ENCODE results near the gene CLEC4F. TPM values are rescaled to one million over a fixed set of nuclear protein-coding genes. Genes with fewer than 3 reads are reported as not detected.

The CLEC4F gene
- total RNA-seq, 1 donor from 2014 or later = not detected

- intact Hi-C loops (cut with micrococcal nuclease) = loop anchor here (5.0 kb wide), 4 partner anchors 66 to 466 kb away; partner anchors contain the start of gene FAM136A
- POLR2A ChIA-PET = interaction anchor here (1.0 kb wide), 1 partner anchor 45 kb away, joined by 3 read pairs; no protein-coding TSS in a partner anchor
- CTCF ChIA-PET = interaction anchor here (0.6 to 1.9 kb wide), 8 partner anchors 9 to 112 kb away, joined by 3 to 9 read pairs (median 3); partner anchors contain the start of gene FIGLA
- peak within 1 kb of the TSS; percentile 90 for H3K4me3 Mint-ChIP-seq
- H3K36me3 Mint-ChIP-seq (ENCODE audit: low read depth) = no peaks in the 10 kb centered on the region
- ATAC-seq (ENCODE audit: low read depth) = peak; percentile 69
- H3K4me1 Mint-ChIP-seq = peaks cover 24% of the 10 kb centered on the region
- TF ChIP-seq CTCF (IDR thresholded peaks at IDR 0.05) = no peak
- peak within 1 kb of the TSS; percentile 85 for H3K27ac Mint-ChIP-seq
- peaks cover under 1% of the 10 kb centered on the region for H3K9me3 Mint-ChIP-seq
- DNase-seq = peak; percentile 53
- peaks cover 16% of the 10 kb centered on the region for H3K27me3 Mint-ChIP-seq
Observed at GRCh38 chr2:70767699-70768589, 52.5 kb downstream of the CLEC4F start, which contains the start of gene ADD2. ADD2 (minus strand) TSS chr2:70768200; CDS start chr2:70706408, 61,792 bp downstream.

- Mint-ChIP-seq H3K27me3 (peaks cover 15% of the 10 kb centered on the region), H3K27ac (peak overlapping the region; percentile 85), H3K9me3 (no peaks in the 10 kb centered on the region), H3K4me1 (peaks cover 24% of the 10 kb centered on the region), H3K36me3 (ENCODE audit: low read depth) (no peaks in the 10 kb centered on the region), H3K4me3 (peak overlapping the region; percentile 90)
- ATAC-seq (ENCODE audit: low read depth) (peak; percentile 69), DNase-seq (peak; percentile 39)
- TF ChIP-seq CTCF (IDR thresholded peaks at IDR 0.05) = no peak
- ChIA-PET CTCF (interaction anchor here (0.7 to 1.9 kb wide), 5 partner anchors 8 to 111 kb away, joined by 3 to 9 read pairs (median 3); partner anchors contain the start of gene FIGLA), POLR2A (no interaction called here)
- intact Hi-C loops (cut with micrococcal nuclease) = loop anchor here (5.0 kb wide), 4 partner anchors 65 to 465 kb away; partner anchors contain the start of gene FAM136A
Observed at GRCh38 chr2:70767079-70767698, 53.2 kb downstream of the CLEC4F start.

- DNase-seq (no peak), ATAC-seq (ENCODE audit: low read depth) (no peak)
- Mint-ChIP-seq H3K4me1 (peaks cover 24% of the 10 kb centered on the region), H3K27me3 (peaks cover 15% of the 10 kb centered on the region), H3K36me3 (ENCODE audit: low read depth) (no peaks in the 10 kb centered on the region), H3K9me3 (no peaks in the 10 kb centered on the region), H3K27ac (peak overlapping the region; percentile 36), H3K4me3 (peak overlapping the region; percentile 86)
- no peak for TF ChIP-seq CTCF (IDR thresholded peaks at IDR 0.05)
- intact Hi-C loops (cut with micrococcal nuclease) = loop anchor here (5.0 kb wide), 4 partner anchors 64 to 464 kb away; partner anchors contain the start of gene FAM136A
- CTCF ChIA-PET = no interaction called here
- POLR2A ChIA-PET = no interaction called here
Observed at GRCh38 chr2:70766357-70767078, 53.9 kb downstream of the CLEC4F start.

GRCh38 chr2:70765507-70765906 is 54.9 kb downstream of the CLEC4F start:
- Mint-ChIP-seq H3K4me1 (peaks cover 24% of the 10 kb centered on the region), H3K27ac (no peak overlapping the region), H3K9me3 (no peaks in the 10 kb centered on the region), H3K4me3 (no peak overlapping the region), H3K36me3 (ENCODE audit: low read depth) (no peaks in the 10 kb centered on the region), H3K27me3 (peaks cover 10% of the 10 kb centered on the region)
- no peak for TF ChIP-seq CTCF (IDR thresholded peaks at IDR 0.05)
- ATAC-seq (ENCODE audit: low read depth) = no peak
- intact Hi-C loops (cut with micrococcal nuclease) = loop anchor here (5.0 kb wide), 4 partner anchors 63 to 463 kb away; partner anchors contain the start of gene FAM136A
- CTCF ChIA-PET = no interaction called here
- DNase-seq = no peak
- POLR2A ChIA-PET = no interaction called here

Data from activated B cell treated with CpG ODN at 0.5 μM for 24 hours (primary cell).